Psoas muscle (tissue), 8 donors: ENCODE data around the gene GDI2. TPM values are rescaled to one million over a fixed set of nuclear protein-coding genes. Genes with fewer than 3 reads are reported as not detected.

Experiments used
- ATAC-seq, 4 donors: fragments of 200-7000 bp; cut with Tn5 transposase; one replicate each; pipeline ENCODE4 v1.9.1; 2020; ENCODE audit warnings: moderate library complexity in 3 of 4, mild to moderate bottlenecking in 2 of 4
- DNase-seq, 2 donors: peaks; one replicate each; pipeline ENCODE4 v3.0.0-alpha.2; 2020
- H3K27ac ChIP-seq: fragments of 200-600 bp; one replicate; pipeline ENCODE4 v1.8.0; 2022
- H3K27me3 ChIP-seq, 3 donors: fragments of 200-600 bp in 1 of 3; one replicate each; pipeline versions ENCODE4 v1.6.1 to v1.8.0; 2013 to 2022; ENCODE audit warnings: low read length in 2 of 3, mild to moderate bottlenecking in 2 of 3, moderate library complexity in 1 of 3; ENCODE audit not compliant: insufficient read depth in 3 of 3
- H3K36me3 ChIP-seq, 2 donors: fragments of 200-600 bp in 1 of 2; one replicate each; pipeline versions ENCODE4 v1.6.1 to v1.8.0; 2013 to 2022; ENCODE audit warnings: low read depth in 1 of 2, mild to moderate bottlenecking in 1 of 2, moderate library complexity in 1 of 2; ENCODE audit not compliant: insufficient read depth in 1 of 2
- H3K4me1 ChIP-seq: fragments of 200-600 bp; one replicate; pipeline ENCODE4 v1.8.0; 2022
- H3K4me3 ChIP-seq: fragments of 200-600 bp; one replicate; pipeline ENCODE4 v1.8.0; 2022; ENCODE audit warnings: mild to moderate bottlenecking
- H3K9me3 ChIP-seq: fragments of 200-600 bp; one replicate; pipeline ENCODE4 v1.8.0; 2022
- CTCF ChIP-seq: fragments of 200-600 bp; IDR thresholded peaks from one replicate; pipeline ENCODE4 v1.8.0; 2022; ENCODE audit warnings: antibody characterized with exemption
- WGBS, 3 donors: extraction: QIAGEN DNeasy Blood & Tissue Kit; methylation state at CpG; one replicate each; pipeline versions ENCODE4 v1.1.6 to v1.1.7; 2013; 5-methylcytosine and 5-hydroxymethylcytosine counted together
- intact Hi-C, 2 donors: fragments of 100-400 bp; cut with DNase I; formaldehyde crosslinking; loops; one replicate each; pipeline versions ENCODE4 v1.11.0 to v1.14.2; 2022
- polyA plus RNA-seq, 3 donors: library from polyadenylated mRNA; stranded (reverse); fragments of 200-250 nt; gene quantifications; one replicate each; pipeline ENCODE4 v1.2.3, GENCODE V29; 2013
- total RNA-seq, 4 donors: library from RNA; stranded (reverse); fragmentation: NEBNext Ultra II Directional in 2 of 4; extraction: Animal tissue kit (Norgen Biotek cat#: 25700) in 2 of 4; gene quantifications; one replicate each; pipeline versions ENCODE4 v1.2.1 to v1.2.4, GENCODE V29; 2021 to 2023
- donor health status: healthy with polysubstance abuse.
- donor health status: DM: no; HTN: no; CAD: no; lungs with moderate emphysema.
- donor health status: Bipolar disorder and iron deficiency.
- donor health status: healthy.
- donor health status: DM: yes; HTN: yes; CAD: no.
- donor health status: DM: no; HTN: no; CAD: no.
- donor health status: DM: no; HTN: no; CAD: no.
- donor health status: DM: yes; HTN: yes; CAD: no.

Gene GDI2
- total and polyA plus RNA-seq, 7 donors: 79.6 to 152 (median 116) TPM

GRCh38 chr10:5744849-5745248 is 68.4 kb downstream of the GDI2 start:
- Histone ChIP-seq H3K9me3 (no peaks in the 10 kb centered on the region), H3K4me1 (no peaks in the 10 kb centered on the region), H3K27ac (no peak overlapping the region), H3K36me3 (peaks cover 14 to 89% of the 10 kb centered on the region in 2 donors), H3K27me3 (no peaks in the 10 kb centered on the region), H3K4me3 (no peak overlapping the region)
- DNase-seq (no peak), ATAC-seq (no peak)
- intact Hi-C loops: no loop called here
- WGBS, 3 donors: 90 to 95% (median 93%) methylated on average over 5 of the region's 5 CpGs
- TF ChIP-seq CTCF: no peak

GRCh38 chr10:5743736-5744135 is 69.5 kb downstream of the GDI2 start:
- H3K36me3 ChIP-seq: peaks cover 11 to 90% of the 10 kb centered on the region in 2 donors
- H3K27me3 ChIP-seq: no peaks in the 10 kb centered on the region
- no peak overlapping the region for H3K27ac ChIP-seq
- intact Hi-C loops: no loop called here
- ATAC-seq (peak in 1 of 4 donors; percentile 55), DNase-seq (no peak)
- H3K4me1 ChIP-seq: no peaks in the 10 kb centered on the region
- 56 to 74% (median 58%) methylated on average over 5 of the region's 5 CpGs for WGBS, 3 donors
- TF ChIP-seq CTCF: no peak
- no peak overlapping the region for H3K4me3 ChIP-seq
- H3K9me3 ChIP-seq: no peaks in the 10 kb centered on the region

- H3K36me3 ChIP-seq: peaks cover 9 to 90% of the 10 kb centered on the region in 2 donors
- H3K4me3 ChIP-seq: no peak overlapping the region
- H3K9me3 ChIP-seq: no peaks in the 10 kb centered on the region
- no peaks in the 10 kb centered on the region for H3K4me1 ChIP-seq
- DNase-seq (no peak), ATAC-seq (no peak)
- 42 to 76% (median 44%) methylated on average over 6 of the region's 6 CpGs for WGBS, 3 donors
- no peak overlapping the region for H3K27ac ChIP-seq
- intact Hi-C loops: no loop called here
- TF ChIP-seq CTCF: no peak
- H3K27me3 ChIP-seq: no peaks in the 10 kb centered on the region
These were observed 71.1 kb downstream of the GDI2 start for GRCh38 chr10:5742116-5742515.

GRCh38 chr10:5741276-5741675 is 72.0 kb downstream of the GDI2 start:
- Histone ChIP-seq H3K9me3 (no peaks in the 10 kb centered on the region), H3K27me3 (no peaks in the 10 kb centered on the region), H3K4me1 (no peaks in the 10 kb centered on the region), H3K36me3 (peaks cover under 1 to 89% of the 10 kb centered on the region in 2 donors), H3K4me3 (no peak overlapping the region), H3K27ac (no peak overlapping the region)
- WGBS, 3 donors: 68 to 77% (median 75%) methylated on average over 1 of the region's 1 CpG
- intact Hi-C loops: no loop called here
- TF ChIP-seq CTCF: no peak
- ATAC-seq: no peak
- DNase-seq: no peak

GRCh38 chr10:5738427-5738826 is 74.8 kb downstream of the GDI2 start:
- intact Hi-C loops: no loop called here
- TF ChIP-seq CTCF: no peak
- Histone ChIP-seq H3K36me3 (peaks cover 0 to 91% of the 10 kb centered on the region in 2 donors), H3K4me1 (no peaks in the 10 kb centered on the region), H3K9me3 (no peaks in the 10 kb centered on the region), H3K27ac (no peak overlapping the region), H3K4me3 (no peak overlapping the region), H3K27me3 (no peaks in the 10 kb centered on the region)
- DNase-seq (no peak), ATAC-seq (no peak)
- WGBS, 3 donors: 62 to 68% (median 63%) methylated on average over 2 of the region's 2 CpGs
